ENCODE data around the gene DTX1.
A peak's percentile ranks its signal among the peaks of the same experiment; 100 is the strongest.
"Not testable (repeated sequence)": the region's sequence is repeated elsewhere in the genome, so short reads cannot be mapped to it uniquely, and the experiment has no call there.

DTX1 gene

DNA sequence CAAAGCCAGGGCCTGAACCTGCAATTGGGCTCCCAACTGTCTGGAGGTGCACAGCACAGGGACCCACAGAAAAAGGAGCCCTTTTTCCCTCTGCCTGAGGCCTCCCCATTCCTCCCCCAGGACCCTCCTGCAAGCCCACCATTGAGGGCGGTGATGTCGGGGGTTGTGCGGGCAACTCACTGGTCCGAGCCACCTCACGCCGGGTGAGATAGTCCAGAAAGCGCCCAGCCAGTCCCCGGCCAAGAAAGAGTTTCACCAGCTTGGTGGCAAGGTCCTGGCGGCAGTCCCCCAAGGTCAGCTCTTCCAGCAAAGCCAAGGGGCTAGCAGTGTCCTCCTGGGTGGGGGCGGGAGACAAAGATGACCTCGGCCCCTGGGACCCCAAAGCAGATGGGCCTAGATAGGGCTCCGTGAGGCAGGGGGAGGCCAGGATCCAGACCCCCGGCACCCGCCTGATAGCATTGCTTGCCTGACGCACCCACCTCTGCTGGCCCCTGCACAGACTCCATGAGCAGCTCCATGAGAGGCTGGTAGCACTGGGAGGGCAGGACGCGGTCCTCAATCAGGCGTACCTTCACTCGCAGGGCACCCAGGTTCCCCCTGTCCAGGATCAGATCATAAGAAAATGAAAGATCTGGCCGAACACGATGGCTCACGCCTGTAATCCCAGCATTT is 59.1 kb downstream of the DTX1 start:
- DNase-seq, result no peak

DNA sequence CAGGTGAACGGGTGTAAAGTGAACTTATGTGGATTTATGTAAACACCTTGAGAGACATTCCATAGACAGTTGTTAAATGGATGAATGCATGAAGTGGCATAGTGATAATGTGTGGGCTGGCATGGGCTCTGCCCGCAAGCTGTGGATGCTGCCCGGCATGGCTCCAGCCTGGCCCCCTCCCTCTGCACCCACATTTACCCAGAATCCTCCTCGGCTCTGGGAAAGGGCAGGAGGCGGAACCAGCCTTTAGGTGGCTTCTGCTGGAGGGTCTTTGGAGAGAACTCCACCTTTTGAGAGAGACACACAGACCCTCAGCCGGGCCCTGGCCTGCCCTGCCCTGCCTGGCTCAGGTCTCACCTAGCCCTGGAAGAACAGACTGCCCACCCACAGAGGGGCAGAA is 60.3 kb downstream of the DTX1 start:
- no peak for DNase-seq

DNA sequence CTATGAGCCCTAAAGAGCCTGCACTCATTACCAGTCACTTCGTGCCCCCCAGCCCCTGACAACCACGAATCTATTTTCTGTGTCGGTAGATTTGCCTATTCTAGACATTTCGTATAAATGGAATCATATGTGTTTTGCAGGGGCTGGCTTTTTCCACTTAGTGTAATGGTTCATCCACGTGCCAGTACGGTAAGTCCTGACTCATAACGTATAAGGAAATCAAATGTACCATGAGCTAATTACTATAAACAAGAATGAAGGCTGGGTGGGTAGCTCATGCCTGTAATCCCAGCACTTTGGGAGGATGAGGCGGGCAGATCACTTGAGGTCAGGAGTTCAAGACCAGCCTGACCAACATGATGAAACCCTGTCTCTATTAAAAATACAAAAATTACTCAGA is 61.2 kb downstream of the DTX1 start:
- not testable (repeated sequence) for DNase-seq

DNA sequence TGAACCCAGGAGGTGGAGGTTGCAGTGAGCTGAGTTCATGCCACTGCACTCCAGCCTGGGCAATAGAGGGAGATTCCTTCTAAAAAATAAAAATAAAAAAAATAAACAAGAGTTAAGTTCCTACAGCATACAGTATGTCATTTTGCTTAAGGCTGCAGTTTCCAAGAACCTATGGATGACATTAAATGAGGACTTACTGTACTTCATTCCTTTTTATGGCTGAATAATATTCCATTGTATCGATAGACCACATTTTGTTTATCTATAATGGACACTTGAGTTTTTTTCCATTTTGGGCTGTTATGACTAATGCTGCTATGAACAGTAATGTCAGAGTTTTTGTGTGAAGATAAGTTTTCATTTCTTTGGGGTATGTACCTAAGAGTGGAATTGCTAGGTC is 61.6 kb downstream of the DTX1 start:
- DNase-seq, result no peak

DNA sequence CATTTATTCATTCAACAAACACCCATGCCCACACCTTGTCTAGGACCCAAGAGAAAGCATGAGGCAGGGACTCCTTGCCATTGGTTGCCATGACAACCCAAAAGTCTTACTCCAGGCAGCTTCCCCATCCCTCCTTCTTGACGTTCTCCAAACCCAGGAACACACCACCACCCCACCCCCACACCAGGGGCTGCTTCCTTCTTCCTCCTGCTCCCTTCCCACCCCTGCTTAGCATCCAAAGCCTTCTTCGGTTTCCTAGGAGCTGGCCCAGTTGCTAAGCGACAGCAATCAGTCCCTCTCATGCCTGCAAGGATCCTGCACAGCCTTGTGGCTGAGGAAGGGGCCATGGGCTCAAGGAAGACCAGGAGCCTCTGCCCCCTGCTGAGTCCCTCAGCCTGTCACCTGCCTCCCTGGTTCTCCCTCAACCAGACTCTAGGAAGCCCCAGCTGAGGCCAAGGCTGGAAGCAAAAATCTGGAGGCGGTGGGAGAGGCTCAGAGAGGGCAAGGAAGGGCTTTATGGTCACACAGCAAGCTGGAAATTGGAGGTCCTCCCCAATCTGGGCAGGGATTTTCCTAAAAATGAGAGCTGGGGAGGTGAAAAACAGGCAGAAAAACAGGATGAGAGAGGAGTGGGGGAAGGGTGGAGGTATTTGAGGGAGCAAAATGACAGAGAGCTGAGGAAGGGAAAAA is 63.6 kb downstream of the DTX1 start:
- no peak for DNase-seq

DNA sequence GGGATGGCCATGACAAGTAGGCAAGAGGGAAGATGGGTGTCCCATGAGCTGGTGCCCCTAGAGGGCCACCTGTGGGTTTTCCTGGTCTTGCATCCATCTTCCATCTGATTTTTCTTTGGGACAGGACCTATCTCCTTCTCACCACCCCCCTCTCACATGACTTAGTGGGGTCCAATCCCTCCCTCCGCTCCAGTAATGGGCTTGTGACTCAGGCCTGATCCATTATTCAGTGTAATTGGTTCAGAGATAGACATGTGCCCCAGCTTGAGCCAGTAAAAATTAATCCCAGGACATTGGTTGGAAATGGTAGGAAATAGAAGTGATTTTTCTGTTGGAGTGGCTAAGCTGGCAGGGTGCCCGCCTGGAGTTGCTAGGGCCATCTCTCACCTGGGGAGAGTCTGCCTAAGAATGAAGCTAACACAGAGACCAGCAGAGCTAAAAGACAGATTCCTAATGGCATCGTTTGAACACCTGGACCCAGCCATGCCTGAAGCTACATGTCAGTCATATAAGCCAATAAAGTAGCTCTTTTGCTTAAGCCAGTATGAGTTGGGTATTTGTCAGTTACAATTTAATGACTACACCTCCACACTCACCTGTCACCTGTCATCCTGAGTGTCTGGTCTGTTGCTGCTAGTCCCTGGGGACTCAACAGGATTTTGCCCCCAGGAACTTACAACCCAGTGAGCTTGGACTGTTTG is 64.3 kb downstream of the DTX1 start:
- DNase-seq, result no peak

DNA sequence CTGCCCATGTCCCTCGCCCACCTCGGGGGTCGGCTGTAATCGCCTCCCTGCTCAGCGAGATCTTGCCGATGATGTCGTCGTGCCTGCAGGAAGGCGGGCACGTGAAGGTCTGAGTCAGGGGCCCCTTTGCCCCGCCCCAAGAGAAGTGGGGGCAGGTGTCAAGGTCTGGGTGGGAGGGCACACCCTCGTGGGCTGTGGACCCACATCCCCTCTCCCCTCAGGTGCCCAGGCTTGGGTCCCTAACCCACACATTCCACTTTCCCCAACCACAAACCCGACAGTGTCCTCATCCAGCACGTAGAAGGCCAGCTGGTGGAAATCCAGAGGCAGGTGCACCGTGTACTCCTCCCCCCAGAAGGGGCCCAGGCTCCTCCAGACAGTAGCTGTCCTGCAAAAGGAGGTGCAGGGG is 71.3 kb downstream of the DTX1 start:
- DNase-seq, result no peak

DNA sequence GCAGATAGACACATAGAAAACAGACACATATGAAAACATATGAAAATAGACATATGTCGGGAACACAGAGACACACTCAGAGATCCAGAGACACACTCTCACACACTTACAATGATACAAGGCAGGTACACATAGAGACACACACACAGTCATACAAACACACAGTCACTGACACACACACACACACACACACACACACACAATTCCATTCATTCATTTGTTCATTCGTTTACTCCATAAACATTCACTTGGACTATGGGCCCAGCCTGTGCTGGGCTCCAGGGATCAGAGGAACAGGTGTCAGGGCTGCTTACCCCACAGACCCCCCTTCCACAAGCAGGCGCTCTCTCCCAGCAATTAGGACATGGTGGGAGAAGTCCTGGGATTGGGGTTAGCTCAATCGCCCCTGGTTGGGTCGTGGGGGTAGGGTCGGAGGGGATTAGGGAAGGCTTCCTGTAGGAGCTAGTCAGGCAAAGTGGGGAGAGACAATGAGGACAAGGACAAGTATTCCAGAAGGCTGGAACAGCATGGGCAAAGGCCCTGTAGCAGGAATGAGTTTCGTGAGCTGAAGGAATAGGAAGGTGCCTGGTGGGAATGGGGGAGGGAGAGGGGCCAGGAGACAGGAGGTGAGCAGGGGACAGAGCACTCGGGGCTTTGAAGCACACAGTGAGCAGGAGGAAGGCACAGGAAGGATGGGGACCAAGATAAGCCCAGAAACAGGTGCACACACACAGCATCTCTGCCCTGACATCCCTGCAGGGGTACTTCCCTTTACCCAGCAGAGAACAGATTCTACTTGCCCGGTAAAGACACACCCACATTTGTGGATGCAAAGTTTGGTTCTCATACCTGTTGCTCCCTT is 72.5 kb downstream of the DTX1 start:
- no peak for DNase-seq

DNA sequence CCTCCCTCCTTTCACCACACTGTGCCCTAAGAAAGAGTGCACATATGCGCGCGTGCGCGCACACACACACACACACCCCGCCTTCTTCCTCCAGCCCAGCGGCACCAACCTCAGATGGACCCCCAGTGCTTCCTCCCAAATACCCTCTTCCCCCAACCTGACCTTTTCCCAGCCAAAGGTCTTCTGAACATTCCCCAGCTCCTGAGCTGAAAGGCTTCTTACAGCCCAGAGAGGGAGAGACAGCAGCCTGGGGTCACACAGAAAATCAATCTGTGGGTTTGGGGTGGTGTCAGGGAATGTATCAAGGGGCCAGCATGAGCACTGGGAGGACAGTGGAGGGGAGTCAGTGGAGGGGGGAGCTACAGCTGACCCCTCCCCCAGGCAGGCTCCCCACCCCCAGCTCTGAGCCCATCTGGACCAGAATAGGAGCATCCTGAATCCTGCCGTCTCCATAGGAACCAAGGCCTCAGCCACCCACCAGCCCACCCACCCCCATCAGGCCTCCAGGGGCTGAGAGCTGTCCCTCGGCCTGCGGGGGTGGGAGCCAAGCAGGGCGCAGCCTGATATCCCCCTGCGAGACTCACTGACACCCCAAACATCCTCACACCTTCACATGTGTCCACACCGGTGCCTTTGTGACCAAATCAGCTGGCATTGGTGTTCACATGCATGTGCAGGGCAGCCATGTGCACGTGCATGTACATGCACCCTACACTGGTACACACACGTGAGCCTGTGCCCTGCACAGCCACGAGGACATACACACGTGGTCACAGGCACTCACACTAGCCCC is 73.3 kb downstream of the DTX1 start:
- DNase-seq, result no peak

DNA sequence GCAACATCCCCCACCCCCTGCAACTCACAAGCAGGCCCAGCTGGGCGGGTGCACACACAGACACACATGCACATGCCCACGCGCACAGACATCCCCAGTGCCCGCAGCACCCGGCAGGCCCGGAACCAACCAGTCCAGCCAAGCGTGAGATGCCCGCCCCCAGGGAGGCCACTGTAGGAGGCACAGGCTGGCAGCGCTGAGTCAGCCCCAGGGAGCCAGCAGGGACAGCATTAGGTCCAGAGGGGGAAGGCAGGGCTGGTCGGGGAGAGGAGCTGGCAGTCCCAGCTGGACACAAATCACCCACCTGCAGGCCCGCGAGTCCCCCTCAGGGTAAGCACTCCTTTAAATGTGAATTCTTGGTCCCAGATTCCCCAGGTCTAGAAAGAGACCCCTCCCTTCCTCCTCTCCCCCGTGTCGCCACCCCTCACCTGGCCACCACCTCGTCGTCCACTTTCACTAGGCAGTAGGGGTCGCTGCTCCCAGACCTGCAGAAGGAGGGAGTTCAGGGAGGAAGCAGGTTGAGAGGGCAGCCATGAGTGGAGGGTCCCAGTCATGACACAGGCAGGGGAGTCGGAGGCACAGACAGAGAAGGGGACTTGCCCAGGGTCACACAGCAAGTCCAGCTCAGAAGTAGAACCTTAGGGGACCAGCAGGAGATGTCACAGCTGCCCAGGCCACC is 74.1 kb downstream of the DTX1 start:
- DNase-seq, result peak; percentile 39

DNA sequence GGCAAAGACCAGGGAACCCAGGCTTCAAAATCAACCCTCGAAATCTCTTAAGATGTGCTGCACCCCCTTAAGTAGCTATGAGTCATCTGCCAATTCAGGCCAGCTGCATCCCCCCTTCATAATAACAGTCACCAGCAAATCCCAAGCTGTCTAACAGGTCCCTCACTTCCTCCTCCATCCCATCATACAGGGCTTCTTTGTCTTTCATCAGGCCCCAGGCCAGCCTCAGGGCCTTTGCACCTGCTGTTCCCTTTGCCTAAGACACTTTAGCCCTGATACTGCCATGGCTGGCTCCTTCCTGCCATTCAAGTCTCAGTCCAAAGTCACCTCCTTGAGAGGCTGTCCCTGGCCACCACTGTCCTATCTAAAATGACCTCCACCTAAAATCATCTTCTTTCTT is 75.0 kb downstream of the DTX1 start:
- DNase-seq, result no peak

DNA sequence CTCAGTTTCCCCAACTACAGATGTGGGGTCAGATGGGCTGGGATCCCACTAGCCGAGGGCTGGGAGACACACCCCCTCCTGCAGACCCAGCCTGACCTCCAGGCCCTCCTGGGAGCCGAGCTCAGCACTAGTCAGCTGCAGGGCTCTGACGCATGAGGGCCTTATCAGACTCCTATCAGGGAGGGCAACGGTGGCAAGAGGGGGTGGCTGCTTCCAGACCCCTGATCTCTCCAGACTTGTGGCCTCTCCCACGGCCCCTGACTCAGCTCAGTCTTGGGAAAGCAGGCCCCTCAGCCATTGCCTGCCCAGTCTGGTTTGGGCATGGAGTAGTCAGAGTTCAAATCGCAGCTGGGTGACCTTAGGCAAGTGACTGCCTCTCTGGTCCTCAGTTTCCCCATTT is 76.5 kb downstream of the DTX1 start:
- DNase-seq, result no peak

DNA sequence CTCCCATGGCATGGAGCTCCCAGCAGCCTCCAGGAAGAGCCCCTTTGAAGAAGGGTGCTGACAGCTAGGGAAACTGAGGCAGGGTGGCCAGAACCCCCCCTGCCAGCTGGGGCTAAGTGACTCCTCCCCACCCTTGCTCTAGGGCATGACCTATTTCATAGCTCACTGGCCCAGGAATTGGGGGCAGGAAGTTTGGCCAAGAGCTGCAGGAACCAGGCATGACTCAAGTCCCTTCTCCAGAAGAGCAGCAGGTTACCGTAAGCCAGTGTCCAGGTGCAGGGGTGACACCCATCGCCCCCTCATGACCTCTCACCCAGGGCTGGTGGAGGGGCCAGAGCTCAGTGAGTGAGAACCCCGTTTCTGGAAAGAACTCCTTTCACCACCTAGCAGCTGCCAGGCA is 77.1 kb downstream of the DTX1 start:
- no peak for DNase-seq

DNA sequence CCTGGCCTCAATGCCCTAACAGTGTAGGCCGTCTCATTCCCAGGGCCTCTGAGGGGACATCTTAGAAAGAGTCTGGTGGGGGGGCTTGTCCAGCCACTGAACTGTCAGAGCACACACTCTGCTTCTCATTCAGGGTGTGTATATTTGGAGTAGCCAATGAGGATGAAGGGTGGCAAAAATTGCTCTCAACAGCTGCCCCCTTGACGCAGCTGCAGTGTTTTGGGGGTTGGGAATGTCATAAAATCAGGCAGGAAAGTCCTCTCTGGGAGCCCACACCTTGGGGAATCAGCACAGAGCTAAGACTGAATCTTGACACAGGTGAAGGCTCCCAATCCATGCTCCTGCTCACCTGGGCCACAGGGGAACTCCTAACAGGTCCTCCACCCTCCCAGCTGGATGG is 77.5 kb downstream of the DTX1 start:
- DNase-seq, result no peak

DNA sequence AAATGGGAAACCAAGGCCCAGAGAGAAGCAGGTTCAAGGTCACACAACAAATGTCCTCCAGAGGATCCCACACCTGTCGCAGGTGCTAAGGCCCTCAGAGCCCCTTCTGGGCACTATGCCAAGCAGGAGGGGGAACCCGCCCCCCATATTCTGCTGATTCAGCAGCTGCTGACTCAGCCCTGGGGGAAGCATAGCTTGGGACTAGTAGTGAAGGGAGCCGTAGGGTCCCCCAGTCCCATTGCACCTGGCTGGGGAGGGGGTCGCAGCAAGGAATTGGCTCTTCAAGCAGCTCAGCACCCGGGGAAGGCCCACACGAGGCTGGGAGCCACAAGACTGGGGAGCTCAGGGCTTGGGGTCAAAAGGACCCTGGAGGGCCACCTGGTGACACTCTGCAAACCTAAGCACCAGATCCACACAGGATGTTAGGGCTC is 78.0 kb downstream of the DTX1 start:
- DNase-seq, result no peak

DNA sequence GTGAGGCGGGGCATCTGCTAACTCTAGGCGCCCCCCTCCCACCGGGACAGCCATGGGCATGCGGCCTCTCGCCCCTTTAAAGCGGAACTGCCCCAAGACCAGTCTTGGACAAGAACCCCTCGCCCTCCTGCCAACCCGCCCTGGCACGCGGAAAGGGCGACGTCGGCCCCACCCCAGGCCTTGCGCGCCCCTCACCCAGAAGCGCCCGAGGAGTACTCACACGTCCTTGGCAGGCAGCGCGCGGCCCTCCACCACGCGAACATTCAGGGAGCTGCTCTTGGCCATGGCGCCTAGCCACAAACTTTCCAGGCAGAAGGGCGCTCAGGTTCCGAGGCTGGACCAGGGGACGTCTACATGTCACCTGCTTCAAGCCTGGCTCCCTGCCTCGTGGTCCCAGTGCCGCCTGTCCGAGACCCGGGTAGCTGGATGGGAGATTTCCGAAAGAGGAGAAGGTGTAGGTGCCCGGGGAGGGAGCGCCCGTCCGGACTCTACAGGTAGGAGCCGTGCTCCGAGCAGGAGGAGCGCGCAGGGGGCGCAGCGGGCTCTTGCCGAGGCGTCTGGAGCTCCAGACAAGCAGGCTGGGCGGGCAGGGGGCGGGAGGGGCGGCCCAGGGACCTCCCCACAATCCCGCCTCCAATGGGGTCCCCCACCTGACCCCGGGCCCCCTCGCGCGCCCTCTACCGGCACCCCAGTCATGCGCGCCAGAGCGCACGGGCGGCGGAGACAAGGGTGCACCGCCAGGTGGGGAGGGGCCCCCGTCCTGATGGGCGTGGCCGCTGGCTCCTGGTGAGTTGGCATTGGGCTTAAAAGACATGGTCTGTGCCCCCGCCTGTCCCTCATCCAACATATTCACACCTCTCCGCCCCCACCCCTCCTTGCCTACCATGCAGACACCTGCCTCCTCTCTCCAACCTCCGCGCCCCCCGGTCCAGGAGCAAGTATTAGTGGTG is 78.9 kb downstream of the DTX1 start, which contains the start of gene RASAL1:
Gene RASAL1, minus strand, starts transcription at position 584 of the 950 bp plus-strand sequence. Its CDS starts 299 bp downstream, at position 285.
- DNase-seq, result peak; percentile 27

DNA sequence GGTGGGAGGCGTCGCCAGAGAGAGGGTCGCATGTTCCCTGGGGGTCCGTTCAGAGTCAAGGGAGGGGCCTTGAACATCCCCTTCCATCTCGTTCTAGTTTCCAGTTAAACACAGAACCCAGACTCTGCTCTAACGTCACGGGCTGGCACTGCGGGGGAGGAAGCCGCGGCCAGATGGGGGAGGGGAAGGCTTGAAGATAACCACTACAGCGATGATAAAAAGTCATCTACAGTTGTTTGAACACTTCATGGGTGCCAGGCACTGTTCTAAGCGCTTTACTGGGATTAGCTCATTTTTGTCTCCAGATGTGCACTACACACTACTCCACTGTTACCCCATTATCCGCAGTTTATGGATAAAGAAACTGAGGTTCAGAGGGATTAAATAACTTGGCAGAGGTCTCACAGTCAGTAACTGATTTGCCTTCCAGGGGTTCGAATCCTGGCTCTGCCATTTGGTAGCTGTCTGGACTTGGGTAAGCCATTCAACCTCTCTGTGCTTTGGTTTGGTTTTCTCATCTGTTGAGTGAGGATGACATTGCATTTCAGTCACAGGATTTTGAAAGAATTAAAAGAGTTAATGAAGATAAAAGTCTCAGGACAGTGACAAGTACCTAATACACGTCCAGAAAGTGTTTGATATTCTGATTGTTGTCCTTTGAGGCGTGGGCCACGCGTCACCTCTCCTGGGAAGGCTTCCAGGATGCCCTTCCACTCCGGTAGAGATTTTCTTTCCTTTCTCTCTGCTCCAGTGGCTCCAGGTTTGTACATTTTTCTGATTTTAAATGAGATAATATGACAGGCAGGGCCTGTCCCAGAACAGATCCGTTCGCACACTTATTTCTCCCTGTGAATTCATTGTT is 79.8 kb downstream of the DTX1 start:
- peak; percentile 74 for DNase-seq

DNA sequence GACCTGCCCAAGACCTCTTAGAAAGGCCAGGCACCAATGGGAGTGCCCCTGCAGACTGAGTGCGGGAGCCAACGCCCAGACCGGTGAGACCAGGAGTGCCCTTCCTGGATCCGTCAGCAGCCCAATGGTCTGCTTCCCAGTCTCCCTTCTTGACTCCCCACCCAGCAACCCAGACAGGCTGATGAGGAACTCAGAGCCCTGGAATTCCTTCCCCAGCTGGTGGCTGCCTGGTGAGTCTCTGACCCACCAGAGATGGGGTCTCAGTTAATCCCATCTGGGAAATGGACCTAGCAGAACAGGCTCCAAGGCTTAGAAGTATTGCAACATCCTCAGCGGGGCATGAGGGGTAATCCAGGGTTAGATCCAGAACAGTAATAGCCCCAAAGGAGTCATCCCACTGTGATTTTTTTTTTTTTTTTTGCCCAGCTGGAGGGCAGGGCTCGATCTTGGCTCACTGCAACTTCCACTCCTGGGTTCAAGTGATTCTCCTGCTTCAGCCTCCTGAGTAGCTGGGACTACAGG is 80.5 kb downstream of the DTX1 start:
- DNase-seq, result no peak

Measured in midbrain (tissue), 1 donor.